HG03565 (cell line): ENCODE results near the gene SAE1.

ENCODE experiments used
- ATAC-seq: cut with Tn5 transposase; IDR thresholded peaks from one replicate; pipeline ENCODE4 v1.9.1; 2021; ENCODE audit warnings: mild to moderate bottlenecking, moderate library complexity; ENCODE audit not compliant: unreplicated experiment

Gene SAE1

DNA sequence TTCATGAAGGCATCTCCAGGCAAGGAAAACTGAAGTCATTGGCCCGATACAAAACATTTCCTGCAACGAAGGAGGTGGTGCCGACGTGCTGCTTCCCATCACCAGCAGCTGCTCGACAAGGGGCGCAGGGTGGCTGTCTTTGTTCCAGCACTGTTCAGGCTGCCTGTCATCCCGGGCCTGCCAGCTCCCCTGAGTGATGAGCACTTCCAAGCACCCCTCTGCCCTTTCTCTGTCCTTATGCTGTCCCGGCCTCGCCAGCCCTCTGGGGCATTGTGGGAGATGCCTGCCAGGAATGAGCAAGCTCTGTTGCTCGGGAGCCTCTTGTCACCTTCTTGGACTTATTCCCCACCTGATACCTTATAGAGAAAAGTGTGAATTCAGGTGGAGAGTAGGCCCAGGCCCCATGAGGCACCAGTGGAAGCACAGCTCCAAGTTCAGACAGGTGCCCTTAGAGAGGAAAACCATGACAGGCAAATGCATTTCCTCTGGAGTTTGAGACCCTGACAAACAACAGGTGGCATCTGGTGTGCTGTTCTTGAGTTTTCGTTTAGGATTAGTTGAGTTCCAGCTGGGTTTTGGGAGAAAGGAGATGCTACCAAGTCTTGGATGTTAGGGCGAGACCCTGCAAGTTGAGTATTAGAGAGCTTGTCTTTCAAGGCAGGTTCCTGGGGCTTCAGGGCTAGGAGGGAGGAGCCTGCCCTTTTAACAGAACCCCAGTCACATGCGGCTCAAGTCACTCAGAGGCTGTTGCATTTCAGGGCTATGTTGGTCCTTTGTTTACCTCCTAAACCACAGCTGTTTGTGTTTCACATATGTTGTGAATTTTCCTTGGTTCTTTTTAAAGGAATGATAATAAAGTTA is 78.9 kb downstream of the SAE1 start:
- no peak for ATAC-seq

DNA sequence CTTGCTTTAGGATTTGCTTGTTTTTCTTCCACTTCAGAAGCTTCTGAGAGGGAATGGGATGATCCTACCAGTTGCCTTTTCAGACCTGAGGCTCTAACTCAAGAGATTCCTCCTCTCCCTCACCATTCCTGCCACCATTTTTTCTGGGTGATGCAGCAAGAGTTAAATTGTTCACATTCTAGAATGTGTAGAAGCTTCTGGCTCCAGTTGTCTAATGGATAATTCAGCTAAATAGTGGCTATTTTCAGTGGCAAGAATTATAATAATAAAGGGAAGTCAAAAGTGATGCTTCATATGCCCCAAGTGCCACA is 79.5 kb downstream of the SAE1 start:
- ATAC-seq, result no peak

DNA sequence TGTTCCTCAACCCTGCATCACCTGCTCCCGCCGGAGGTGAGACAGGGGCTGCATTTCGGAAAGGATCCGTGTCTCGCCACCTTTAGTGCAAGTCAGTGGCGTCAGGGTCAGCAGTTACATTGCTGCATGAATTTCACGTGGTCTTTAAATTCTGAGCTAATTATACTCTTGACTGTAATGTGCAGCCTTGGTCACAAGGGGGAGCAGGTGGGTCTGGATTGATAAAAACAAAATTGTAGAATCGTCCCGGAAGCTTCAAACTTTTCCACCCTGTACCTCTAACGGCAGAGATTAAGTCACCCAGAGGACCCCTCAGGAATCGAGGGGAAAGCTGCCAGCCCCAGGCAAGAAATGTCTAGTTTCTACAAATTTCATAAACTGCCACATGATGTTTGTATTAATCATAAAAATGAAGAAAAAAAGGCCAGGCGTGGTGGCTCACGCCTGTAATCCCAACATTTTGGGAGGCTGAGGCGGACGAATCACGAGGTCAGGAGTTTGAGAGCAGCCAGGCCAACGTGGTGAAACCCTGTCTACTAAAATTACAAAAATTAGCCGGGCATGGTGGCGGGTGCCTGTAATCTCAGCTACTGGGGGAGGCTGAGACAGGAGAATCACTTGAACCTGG is 80.2 kb downstream of the SAE1 start:
- ATAC-seq, result peak; percentile 49

DNA sequence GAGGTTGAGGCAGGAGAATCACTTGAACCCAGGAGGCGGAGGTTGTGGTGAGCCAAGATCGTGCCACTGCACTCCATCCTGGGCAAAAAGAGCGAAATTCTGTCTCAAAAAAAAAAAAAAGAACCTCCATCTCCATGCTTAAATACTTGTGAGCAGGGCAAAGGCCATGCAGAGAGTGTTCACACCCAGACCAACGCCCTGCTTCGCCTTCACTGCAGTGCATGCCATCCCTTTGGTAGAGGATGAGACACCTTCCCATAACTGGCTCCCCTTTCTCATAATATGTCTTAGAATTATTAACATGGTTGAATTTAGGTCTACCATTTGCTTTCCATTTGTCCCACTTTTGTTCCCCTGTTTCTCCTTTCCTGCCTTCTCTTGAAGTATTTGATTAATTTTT is 84.9 kb downstream of the SAE1 start:
- ATAC-seq, result no peak

DNA sequence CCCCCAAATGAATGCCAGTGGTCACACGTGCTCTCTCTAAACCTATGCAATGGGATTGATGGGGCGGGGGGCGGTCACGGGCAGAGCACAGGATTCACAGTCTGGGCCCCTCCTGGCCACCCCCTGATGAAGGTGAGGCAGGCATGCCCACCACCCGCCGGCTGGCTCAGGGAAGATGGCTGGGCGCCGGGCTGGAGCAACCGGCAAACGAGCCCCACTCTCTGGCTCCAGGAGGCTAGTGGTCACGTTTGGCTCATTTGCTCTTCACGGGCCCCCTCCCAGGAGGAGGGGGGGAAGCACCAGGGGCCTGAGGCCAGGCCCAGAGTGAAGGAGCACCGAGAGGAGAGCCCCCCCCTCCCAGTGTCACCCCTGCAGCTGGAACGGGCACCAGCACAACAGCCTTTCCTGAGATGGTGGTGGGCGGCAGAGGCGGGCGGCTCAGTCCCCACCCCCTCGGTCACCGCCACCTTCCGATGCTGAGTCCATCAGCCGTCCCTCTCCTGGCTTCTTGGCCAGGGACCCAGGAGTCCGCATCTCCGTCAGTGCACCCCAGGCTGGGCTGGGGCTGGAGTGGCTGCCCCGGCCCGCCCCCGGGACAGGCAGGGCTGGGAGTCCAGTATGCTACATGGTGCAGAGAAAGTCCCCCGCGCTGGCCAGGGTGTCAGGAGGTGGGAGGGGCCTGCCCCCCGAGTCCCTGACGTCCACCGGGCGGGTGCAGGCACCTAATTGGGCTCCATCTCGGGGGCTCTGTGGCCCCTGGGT is 90.6 kb downstream of the SAE1 start:
- no peak for ATAC-seq

DNA sequence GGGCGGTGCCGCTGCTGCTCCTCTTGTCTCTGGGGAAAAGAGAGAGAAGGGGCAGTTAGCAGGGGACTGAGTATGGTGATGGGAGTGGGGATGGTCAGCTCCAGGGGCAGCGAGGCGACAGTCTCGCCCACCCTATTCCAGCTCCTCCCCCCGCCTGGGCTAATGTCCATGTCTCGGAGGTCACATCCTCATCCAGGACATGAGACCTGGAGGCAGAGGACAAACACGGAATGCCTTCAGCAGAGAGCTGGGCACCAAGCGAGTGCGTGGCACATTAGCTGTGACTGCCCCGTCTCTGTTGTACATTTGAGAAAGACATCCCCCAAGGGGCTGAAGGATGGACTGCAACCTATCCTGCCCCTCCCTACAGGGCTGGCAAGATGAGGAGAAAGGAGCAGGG is 91.3 kb downstream of the SAE1 start:
- no peak for ATAC-seq

DNA sequence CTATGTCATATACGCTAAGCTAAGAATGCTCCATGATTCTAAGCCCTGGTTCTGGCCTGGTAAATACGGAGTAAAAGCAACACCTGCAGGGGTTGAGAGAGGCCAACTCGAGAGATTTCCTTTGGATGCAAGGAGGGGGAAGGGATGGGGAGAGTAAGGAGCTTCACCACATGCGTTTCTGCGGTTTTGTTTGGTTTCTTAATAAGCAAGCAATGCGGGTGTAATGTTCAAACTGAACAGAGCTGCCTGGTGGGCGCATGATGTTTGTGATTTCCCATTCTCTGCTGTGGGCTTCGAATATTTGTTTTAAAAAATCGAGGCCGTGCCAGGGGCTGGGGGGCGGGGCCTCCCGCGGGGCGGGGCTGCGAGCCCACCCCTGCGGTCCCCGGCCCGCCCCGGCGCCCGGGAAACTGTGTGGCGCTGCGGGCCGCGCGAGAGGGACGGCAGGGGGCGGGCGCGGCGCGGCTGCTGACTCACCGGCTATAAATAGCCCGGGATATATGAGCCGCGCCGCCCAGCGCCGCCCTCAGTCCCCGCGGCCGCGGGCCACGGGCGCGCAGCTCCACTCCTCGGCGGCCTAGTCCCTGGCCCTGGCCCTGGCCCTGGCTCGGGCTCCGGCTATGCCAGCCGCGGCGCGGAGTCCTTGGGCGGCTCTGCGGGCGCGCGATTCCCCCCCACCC is 95.3 kb downstream of the SAE1 start:
- peak; percentile 32 for ATAC-seq

DNA sequence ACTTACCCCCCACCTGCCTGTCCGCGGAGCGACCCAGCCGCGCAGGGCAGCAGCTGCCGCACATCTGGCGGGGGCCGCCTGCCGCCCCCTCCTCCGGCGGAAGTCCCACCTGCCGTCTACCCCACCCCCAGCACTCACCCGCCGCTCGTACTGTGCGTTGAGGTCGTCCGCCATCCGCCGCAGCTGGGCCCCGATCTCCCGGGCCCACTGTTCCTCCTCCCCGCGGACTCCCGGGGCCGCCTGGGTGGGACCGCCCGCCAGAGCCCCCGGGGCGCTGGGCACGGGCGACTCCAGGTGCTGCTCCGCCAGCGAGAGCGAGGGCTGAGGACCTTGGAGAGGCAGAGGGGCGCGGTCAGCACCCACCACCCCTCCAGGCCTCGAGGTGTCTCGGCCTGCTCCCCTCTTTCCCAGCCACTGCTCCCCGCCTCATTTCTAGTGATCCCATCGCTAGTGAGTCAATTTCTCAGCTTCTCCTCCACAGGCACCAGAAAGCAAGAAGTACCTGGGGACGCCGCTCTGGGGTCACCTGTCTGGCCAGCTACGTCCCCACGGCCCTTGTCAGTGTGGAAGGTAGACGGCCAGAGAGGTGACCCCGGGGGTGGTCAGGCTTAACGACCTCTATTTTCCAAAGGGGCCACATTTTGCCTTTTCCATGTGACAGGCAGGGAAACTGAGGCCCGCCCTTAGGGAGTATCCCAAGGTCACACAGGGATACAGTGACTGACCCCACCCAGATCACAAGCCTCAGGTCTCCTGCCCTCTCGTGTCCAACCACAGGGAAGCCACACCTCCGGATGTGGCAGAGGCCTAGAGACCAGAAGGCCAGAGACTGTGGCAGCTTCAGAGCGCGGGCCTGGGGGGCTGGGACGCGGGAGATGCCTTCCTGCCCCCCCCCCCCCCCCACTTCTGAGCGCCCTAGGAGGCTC is 96.1 kb downstream of the SAE1 start:
- no peak for ATAC-seq

DNA sequence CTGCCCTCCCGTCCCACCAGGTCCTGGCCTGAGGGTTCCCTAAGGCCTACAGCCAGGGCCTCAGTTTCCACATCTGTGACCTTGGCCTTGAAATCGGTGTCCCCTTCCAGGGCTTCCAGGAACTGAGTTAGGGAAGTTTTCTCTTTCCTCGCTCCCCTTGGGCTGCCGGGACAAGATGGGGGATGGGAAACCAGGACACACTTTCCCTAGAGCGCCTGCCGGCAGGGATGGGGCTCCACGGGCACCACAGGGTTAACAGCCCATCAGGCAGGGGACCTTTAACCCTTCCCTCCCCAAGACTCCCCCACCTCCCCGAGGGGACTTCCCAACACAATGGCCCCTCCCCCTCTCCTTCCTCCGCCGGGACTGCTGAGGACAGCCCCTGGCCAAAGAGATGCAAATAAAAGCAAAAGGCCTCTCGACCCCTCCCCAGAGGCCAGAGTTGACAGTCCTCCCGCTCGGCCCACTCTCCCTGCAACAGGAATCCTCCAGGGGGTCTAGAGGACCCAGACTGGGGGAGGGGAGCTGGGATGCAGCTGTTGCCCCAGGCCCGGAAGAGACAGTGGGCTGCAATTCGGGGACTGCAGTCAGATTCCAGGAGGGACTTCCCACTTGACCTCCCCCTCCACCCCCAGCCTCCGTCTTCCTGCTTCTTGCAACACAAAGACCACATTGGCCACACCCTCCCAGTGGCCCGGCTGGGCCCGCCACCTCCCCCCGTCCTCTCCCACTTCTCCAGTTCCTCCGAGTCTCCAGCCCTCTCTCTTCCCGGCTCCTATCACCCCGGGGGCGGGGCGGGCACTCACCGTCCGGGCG is 96.9 kb downstream of the SAE1 start:
- ATAC-seq, result no peak

DNA sequence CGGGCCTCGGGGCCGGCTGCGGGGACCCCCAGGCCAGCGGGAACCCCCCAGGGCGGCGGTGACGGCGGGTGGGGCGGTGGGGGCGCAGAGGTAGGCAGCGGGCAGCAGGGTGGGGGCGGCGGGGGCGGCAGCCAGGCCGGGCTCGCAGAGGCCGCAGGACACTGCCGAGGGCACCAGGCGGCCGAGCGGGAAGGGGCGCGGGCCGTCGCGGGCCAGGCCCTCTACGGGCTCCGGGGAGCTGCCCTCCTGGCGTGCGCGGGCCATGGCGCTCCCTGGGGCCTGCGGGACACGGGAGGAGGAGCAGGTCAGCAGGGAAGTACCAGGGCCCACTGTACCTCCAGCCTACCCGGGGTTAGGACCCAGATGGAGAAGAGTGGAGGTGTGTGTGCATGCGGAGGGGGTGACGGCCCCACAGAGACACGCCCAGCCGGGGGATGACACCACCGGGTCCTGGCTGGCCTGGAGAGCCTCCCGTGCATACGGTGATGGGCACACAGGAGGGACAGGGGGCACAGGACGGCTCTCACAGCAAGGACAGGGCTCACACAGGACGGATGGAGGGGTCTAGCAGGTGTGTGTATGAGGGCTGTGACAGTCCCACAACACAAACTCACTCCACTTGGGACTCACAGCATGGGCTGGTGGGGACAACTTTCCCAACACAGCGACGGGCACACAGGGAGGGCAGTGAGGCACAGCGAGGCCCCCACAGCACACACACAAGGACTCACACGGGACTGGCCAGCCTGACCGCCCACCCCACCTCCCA is 97.7 kb downstream of the SAE1 start:
- no peak for ATAC-seq

DNA sequence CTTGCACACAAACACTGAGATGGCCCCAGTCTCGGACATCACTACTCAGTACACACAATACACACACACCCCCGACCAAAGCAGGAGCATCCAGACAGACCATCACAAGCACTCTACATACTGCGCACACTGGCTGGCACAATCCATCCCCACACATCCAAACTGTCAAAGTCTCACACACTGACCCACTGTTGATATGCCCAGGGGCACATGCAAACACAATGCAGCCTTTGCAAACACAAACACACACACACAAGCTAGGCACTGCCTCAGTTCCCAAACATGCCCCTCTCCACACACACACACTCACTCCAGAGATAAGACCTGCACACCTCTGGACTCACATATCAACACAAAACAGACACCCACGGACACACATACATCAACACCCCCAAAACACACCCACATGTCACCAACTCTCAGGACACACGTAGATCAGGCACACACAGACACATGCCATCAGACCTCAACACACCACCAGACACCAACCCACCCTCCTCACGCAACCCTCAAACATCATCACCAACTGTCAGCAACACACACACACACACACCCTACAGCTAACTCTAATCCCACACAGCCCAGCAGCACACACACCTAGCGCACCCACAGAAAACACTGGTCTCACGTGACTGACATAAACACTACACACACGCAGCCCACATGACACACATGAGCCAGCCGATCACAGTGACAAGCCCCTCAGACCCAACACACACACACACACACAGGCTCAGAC is 98.5 kb downstream of the SAE1 start:
- ATAC-seq, result no peak

DNA sequence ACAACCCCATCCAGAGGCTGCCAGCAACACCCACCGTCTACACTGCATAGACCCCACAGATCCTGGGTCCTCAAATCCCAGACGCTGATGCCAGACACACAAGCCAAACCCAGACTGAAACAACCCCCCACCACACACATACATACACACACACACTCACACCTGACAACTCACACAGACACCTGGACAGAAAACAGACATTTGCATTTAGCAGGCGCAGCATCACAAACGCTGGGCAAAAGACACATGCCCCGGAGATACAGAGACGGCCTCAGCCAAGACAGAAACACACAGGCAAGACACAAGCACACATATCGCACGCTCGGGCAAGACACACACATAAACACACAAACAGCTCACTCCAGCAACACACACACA is 99.0 kb downstream of the SAE1 start:
- ATAC-seq, result no peak

DNA sequence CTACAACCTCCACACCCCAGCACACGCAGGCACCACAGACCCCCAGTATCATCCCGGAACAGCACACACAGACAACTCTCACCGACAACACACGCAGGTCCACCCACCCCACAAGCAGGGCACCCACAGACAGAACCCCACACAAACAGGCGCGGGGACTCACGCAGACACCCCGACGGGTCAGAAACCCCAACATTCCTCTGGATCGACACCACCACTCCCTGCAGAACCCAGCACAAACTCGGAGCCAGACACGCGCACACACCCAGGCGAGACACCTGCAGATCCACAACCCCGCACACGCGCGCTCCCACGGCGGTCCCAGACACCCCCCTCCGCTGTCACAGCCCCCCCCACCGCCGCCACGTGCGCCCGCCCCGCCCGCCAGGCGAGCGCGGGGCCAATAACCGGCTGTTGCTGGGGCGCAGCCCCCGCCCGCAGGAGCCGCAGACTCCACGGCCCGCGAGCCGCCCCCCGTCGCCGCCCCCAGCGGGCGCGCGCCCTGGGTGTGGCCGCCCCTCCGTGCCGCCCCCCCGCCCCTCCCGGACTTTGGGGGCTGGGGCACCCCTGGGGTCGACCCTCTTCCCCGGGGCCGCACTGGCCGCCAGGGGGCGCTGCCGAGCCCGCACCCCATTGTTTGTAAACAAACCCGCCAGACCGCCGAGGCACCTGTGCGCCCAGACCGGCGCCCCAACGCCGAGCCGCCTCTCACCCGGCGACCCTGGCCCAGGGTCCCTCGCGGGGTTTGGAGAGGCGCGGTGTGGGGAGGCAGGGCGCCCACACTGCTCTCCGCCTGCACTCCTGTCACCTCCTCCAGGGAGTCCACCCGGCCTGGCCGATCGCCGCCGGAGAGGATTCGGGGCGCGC is 99.7 kb downstream of the SAE1 start:
- ATAC-seq, result no peak

DNA sequence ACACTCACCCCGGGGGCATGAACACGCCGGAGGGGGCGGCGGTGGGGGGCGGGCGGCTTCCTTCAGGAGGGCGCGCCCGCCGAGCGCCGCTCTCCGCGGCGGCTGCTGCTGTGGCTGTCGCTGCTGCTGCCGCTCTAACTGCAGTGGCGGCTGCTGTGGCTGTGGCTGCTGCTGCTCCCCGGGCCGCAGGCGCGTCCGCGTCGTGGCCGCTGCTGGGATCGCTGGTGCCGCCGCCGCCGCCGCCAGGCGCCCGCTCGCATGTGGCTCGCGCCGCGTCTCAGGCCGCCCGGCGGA is 100.2 kb downstream of the SAE1 start, which contains the start of gene BBC3:
Gene BBC3 (minus strand): TSS at position 279 of the 294 bp plus-strand sequence. CDS start 2,768 bp downstream, outside the sequence.
- ATAC-seq, result no peak

DNA sequence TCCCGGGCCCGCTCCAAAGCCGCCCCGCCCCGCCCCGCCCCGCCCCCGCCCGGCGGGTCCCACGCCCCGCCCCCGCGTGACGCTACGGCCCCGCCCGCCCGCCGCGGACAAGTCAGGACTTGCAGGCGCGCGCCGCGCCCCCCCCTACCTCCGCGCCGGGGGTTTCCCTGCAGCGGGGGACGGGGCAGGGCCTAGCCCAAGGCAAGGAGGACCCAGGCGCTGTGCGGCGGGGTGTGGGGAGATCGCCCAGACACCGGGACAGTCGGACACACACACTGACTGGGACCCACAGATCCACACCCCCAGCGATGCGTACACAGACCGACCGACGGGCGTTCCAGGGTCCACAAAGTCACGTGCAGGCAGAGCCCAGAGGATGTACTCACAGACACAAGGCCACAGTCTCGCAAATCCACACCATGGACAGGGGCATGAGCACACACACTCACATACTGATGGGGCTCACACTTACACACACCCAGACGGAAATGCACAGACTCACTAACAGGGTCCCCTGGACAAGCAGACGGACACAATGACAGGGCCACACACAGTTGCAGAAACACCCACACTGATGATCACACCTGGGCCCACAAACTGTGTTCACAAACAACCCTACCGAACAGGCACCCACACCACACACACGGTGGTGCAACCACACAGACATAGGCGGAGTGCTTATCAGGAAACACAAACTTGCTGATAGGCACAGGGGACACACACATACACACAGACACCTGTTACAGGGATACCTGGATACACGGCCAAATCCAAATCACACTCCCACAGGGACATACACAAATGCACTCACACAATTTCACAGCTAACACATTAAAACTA is 100.8 kb downstream of the SAE1 start:
- ATAC-seq, result no peak

DNA sequence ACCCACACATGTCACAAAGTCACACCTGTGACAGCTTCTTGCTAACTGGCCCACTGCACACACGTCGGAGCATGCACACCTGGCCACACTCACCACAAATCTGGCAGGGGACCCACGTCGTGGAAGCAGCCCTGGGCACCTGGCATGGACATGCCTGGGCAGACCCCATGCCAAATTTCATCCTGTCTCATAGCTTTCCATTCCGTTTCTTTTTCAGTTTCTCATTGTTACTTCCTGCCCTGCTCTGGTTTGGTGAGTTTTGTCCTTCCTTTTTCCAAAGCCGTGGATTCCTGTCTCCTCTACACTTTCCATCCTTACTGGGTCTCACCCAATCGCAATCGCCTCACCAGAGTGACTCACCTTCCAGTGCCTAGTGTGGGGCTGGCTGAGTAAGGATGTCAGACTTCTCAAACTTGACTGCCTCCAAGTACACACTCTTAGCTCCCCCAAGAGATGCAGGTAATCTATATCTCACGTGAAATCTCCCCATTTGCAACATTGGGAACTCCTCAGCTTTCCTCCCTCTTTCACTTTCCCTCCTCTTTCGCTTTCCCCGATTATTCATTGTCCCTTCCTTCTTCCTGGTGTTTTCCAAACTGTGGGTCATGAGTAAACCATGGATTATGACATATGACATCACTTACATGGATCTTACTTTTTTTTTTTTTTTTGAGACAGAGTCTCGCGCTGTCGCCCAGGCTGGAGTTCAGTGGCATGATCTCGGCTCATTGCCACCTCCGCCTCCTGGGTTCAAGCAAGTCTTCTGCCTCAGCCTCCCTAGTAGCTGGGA is 102.0 kb downstream of the SAE1 start:
- no peak for ATAC-seq
